ENCODE data around the gene VEZF1.

GRCh38 chr17:57941384-57942370 is 46.4 kb downstream of the VEZF1 start:
- no peak for TF ChIP-seq POLR2AphosphoS5 (IDR thresholded peaks at IDR 0.05)
- TF ChIP-seq CTCF (IDR thresholded peaks at IDR 0.05): no peak
- no peak for TF ChIP-seq POLR2A (IDR thresholded peaks at IDR 0.05)

Measured in upper lobe of left lung (tissue), 4 donors.